NT2/D1 (cell line): ENCODE data around the gene STOML3.

Source experiments
- YY1 ChIP-seq: IDR thresholded peaks from 2 replicates; pipeline ENCODE4 v1.6.1; 2011; ENCODE audit not compliant: insufficient read length, insufficient read depth
- ZNF274 ChIP-seq: IDR thresholded peaks from 2 replicates; pipeline ENCODE4 v1.6.1; 2011; ENCODE audit warnings: mild to moderate bottlenecking, low read depth, low read length

- TF ChIP-seq ZNF274, result no peak
- TF ChIP-seq YY1, result no peak
These were observed 44.6 kb upstream of the STOML3 start for GRCh38 chr13:39035204-39035603.
